Measurements from ENCODE around the gene TIMP4. TPM values are rescaled to one million over a fixed set of nuclear protein-coding genes. Genes with fewer than 3 reads are reported as not detected.

TIMP4 gene
- total RNA-seq, 4 donors from 2014 or later = 1.1 to 7.9 (median 5.1) TPM

DNA sequence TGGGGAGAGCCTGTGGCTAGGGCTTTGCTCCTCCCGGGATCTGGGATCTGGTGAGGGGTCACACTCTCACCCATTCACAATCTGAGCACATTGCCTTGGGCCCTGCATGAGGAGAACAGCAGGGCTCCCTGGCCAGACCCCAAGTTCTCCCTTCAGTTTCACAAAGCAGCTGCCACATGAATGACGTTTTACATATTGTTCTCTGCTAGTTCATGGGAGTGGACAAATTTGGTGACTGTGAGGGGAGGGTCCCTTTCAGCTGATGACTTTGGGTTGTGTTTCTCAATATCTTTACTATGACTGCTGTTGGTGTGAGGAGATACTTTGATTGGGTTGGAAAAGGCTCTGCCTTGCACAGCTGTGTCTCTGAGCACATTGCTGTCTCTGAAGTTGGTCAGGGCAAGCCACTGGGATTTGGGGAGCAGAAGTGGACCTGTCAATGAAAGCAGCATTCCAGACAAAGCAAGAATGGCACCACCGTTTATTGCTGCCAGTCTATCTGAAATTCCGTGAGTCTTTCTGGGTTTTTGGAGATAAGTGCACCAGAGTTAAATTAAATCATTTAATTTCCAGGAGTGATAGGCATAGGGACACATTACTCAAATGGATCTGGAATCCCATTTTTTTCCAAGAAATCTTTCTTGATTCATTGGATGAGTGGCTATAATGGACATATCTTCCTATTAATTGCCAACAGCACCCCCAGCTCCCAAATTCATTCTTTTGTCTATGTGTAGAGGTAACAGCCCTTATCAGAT, 10.3 kb downstream of the TIMP4 start:
- H3K27me3 ChIP-seq = no peaks in the 10 kb centered on the region
- TF ChIP-seq, protein P1, sequence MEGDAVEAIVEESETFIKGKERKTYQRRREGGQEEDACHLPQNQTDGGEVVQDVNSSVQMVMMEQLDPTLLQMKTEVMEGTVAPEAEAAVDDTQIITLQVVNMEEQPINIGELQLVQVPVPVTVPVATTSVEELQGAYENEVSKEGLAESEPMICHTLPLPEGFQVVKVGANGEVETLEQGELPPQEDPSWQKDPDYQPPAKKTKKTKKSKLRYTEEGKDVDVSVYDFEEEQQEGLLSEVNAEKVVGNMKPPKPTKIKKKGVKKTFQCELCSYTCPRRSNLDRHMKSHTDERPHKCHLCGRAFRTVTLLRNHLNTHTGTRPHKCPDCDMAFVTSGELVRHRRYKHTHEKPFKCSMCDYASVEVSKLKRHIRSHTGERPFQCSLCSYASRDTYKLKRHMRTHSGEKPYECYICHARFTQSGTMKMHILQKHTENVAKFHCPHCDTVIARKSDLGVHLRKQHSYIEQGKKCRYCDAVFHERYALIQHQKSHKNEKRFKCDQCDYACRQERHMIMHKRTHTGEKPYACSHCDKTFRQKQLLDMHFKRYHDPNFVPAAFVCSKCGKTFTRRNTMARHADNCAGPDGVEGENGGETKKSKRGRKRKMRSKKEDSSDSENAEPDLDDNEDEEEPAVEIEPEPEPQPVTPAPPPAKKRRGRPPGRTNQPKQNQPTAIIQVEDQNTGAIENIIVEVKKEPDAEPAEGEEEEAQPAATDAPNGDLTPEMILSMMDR (IDR thresholded peaks at IDR 0.05) = no peak
- peak in 1 of 3 donors; percentile 32 for TF ChIP-seq POLR2AphosphoS5 (IDR thresholded peaks at IDR 0.05)
- peaks cover 0 to 8% (median 1%) of the 10 kb centered on the region in 4 donors for H3K4me1 ChIP-seq
- no peak overlapping the region for H3K27ac ChIP-seq
- H3K4me3 ChIP-seq = no peak overlapping the region
- in situ Hi-C loops (cut with MboI; ENCODE audit: low pct_ligation_motif_present in 1 of 4, low pct_unique_long_range_greater_than_20kb in 1 of 4, low sequenced_read_pairs in 3 of 4) = loop anchor here in 3 of 4 donors (10.0 to 25.0 kb wide), 3 partner anchors 316 to 564 kb away; partner anchors contain the start of gene TSEN2 (in 1 of the 3)
- H3K36me3 ChIP-seq = no peaks in the 10 kb centered on the region
- peak; percentile 21 for DNase-seq
- WGBS, 2 donors (ENCODE audit: low coverage in 1 of 2) = 69 to 75% methylated on average over 3 to 4 of the region's 4 CpGs
- intact Hi-C loops (cut with DNase I; ENCODE audit: low total_unique reads) = no loop called here
- no peaks in the 10 kb centered on the region for H3K9me3 ChIP-seq

DNA sequence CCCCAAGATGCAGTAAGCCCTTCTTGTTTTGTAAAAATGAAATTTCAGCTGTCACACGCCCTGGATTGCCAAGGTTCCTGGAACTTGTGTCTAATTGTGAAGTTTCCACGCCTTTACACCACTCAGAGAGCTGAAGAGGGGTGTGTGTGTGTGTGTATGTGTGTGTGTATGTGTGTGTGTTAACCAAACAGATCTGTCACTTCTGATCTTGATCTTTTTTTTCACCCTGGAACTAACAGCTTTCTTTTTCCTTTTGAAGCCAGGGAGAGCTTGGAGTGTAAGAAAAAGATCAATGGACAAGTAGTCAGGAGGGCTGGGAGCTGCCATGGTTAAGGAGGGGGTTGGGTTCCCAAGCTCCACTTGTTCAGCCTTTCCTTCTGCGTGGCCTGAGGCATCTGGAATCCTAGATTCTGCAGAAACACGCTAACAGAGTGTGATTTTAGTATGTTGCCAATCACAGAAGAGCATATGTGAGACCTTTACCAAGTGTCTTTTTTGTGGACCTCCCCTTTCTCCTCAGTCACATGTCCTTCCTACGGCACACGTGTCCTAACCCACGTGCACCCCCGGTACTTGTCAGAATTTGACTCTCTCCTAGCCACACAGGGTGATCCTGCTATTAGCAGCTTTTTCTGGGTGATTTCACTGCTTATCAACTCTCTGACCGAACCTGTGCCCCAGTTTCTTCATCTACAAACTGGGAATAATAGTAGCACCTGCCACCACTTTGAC, 11.5 kb downstream of the TIMP4 start:
- Histone ChIP-seq H3K36me3 (no peaks in the 10 kb centered on the region), H3K27me3 (no peaks in the 10 kb centered on the region), H3K4me3 (no peak overlapping the region), H3K27ac (peak overlapping the region in 1 of 4 donors; percentile 8), H3K9me3 (no peaks in the 10 kb centered on the region), H3K4me1 (peaks cover 0 to 8% (median 1%) of the 10 kb centered on the region in 4 donors)
- in situ Hi-C loops (cut with MboI; ENCODE audit: low pct_ligation_motif_present in 1 of 4, low pct_unique_long_range_greater_than_20kb in 1 of 4, low sequenced_read_pairs in 3 of 4) (loop anchor here in 3 of 4 donors (10.0 to 25.0 kb wide), 3 partner anchors 318 to 565 kb away; partner anchors contain the start of gene TSEN2 (in 1 of the 3)), intact Hi-C loops (cut with DNase I; ENCODE audit: low total_unique reads) (no loop called here)
- TF ChIP-seq POLR2A (IDR thresholded peaks at IDR 0.05) (no peak), EP300 (IDR thresholded peaks at IDR 0.05; ENCODE audit: low read depth) (no peak), POLR2AphosphoS5 (IDR thresholded peaks at IDR 0.05) (no peak)
- TF ChIP-seq, protein P1 (IDR thresholded peaks at IDR 0.05) = no peak
- WGBS, 2 donors (ENCODE audit: low coverage in 1 of 2) = 74 to 80% methylated on average over 5 to 9 of the region's 9 CpGs
- no peak for DNase-seq

DNA sequence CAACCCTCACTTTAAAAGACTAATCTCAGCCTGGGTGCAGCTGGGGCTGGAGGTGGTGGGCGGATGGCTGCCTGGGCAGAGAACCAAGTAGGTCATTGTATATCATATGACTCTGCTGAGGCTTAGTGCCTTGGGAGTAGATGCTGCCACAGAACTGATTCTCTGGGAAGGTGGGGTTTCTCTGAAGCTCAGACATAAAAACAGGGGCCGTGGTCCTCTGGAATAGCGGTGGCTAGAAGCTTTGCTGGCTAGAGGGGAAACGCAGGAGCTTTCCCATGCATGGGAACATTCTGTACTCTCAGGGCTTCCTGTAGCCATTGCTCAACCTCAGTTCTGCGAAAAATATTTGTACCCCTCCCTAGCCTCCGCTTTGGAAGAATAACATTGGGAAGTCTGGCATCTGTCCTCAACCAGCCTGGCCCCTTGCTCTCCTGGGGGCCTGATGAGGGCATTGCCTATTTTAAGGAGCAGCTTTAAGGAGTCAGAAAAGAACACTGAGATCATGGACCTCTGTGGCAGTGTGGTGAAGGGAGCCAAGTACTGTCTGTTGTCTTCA, 14.7 kb downstream of the TIMP4 start:
- intact Hi-C loops (cut with DNase I; ENCODE audit: low total_unique reads) (no loop called here), in situ Hi-C loops (cut with MboI; ENCODE audit: low pct_ligation_motif_present in 1 of 4, low pct_unique_long_range_greater_than_20kb in 1 of 4, low sequenced_read_pairs in 3 of 4) (loop anchor here in 3 of 4 donors (10.0 to 25.0 kb wide), 3 partner anchors 321 to 568 kb away; partner anchors contain the start of gene TSEN2 (in 1 of the 3))
- H3K36me3 ChIP-seq = no peaks in the 10 kb centered on the region
- peak overlapping the region; percentile 63 to 71 (median 70) for H3K27ac ChIP-seq
- H3K9me3 ChIP-seq = no peaks in the 10 kb centered on the region
- TF ChIP-seq POLR2AphosphoS5 (IDR thresholded peaks at IDR 0.05) (peak; percentile 48 to 81 (median 75)), POLR2A (IDR thresholded peaks at IDR 0.05) (no peak), EP300 (IDR thresholded peaks at IDR 0.05; ENCODE audit: low read depth) (peak; percentile 83)
- TF ChIP-seq, protein P1 (IDR thresholded peaks at IDR 0.05) = no peak
- H3K4me3 ChIP-seq = no peak overlapping the region
- 65 to 70% methylated on average over 2 to 6 of the region's 6 CpGs for WGBS, 2 donors (ENCODE audit: low coverage in 1 of 2)
- no peaks in the 10 kb centered on the region for H3K27me3 ChIP-seq
- H3K4me1 ChIP-seq = peaks cover 0 to 10% (median 3%) of the 10 kb centered on the region in 4 donors
- peak; percentile 35 for DNase-seq

DNA sequence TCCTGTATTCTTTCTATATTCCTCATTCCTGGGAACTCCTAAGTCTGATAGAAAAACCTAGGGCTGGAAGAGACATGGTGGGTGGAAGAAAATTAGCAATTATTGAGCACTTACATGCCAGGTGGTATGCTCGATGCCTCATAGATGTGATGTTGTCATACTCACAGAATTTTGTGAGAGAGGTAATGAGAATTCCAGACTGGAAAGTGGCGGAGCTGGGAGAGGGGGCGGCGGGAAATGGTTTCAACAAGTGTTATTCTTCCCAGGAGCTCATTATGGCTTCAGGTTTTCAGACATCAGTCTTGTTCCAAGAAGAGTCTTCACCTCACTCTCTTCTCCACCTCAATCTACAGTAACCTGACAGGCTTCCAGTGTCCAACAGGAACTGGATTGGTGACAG, 16.2 kb downstream of the TIMP4 start:
- Histone ChIP-seq H3K4me1 (peaks cover 0 to 22% (median 7%) of the 10 kb centered on the region in 4 donors), H3K9me3 (no peaks in the 10 kb centered on the region), H3K4me3 (no peak overlapping the region), H3K36me3 (no peaks in the 10 kb centered on the region), H3K27ac (no peak overlapping the region), H3K27me3 (no peaks in the 10 kb centered on the region)
- TF ChIP-seq, protein P1 (IDR thresholded peaks at IDR 0.05) = no peak
- TF ChIP-seq POLR2AphosphoS5 (IDR thresholded peaks at IDR 0.05) (no peak), POLR2A (IDR thresholded peaks at IDR 0.05) (no peak), EP300 (IDR thresholded peaks at IDR 0.05; ENCODE audit: low read depth) (no peak)
- DNase-seq = no peak
- WGBS, 2 donors (ENCODE audit: low coverage in 1 of 2) = 90 to 92% methylated on average over 4 of the region's 4 CpGs
- intact Hi-C loops (cut with DNase I; ENCODE audit: low total_unique reads) = no loop called here
- in situ Hi-C loops (cut with MboI; ENCODE audit: low pct_ligation_motif_present in 1 of 4, low pct_unique_long_range_greater_than_20kb in 1 of 4, low sequenced_read_pairs in 3 of 4) = loop anchor here in 3 of 4 donors (10.0 to 25.0 kb wide), 3 partner anchors 322 to 570 kb away; partner anchors contain the start of gene TSEN2 (in 1 of the 3)

Measured in transverse colon (tissue), 4 donors.